CD4-positive, alpha-beta T cell (primary cell): ENCODE results near the gene CYP20A1. TPM values are rescaled to one million over a fixed set of nuclear protein-coding genes. Genes with fewer than 3 reads are reported as not detected.
A peak's percentile ranks its signal among the peaks of the same experiment; 100 is the strongest.

ENCODE experiments used
- ATAC-seq: fragments of 200-7000 bp; cut with Tn5 transposase; one replicate; pipeline ENCODE4 v1.10.0; 2022; ENCODE audit warnings: mild to moderate bottlenecking; ENCODE audit not compliant: poor library complexity
- CTCF ChIA-PET: fragments of 350-600 bp; sonication (Branson Sonifier 250); formaldehyde crosslinking; loops from one replicate; lab custom pipeline; 2021; ENCODE audit warnings: antibody characterized with exemption, inconsistent platforms; lab: Charles Lee
- POLR2A ChIA-PET: fragments of 350-600 bp; sonication (Branson Sonifier 250); formaldehyde crosslinking; loops from one replicate; lab custom pipeline; 2021; ENCODE audit warnings: antibody characterized with exemption, inconsistent platforms; lab: Charles Lee
- DNase-seq, 14 experiments: peaks; one replicate each; pipeline ENCODE4 v3.0.0-alpha.2; 2013 to 2020; ENCODE audit warnings: mixed read lengths in 2 of 14
- H3K27ac ChIP-seq, 2 donors: one replicate each; pipeline versions ENCODE4 v1.5.1 to v1.7.0; 2013; ENCODE audit warnings: low read length in 2 of 2, low read depth in 1 of 2, mild to moderate bottlenecking in 1 of 2
- H3K27me3 ChIP-seq, 2 experiments: 1 replicate in 1 of 2; 2 replicates in 1 of 2; pipeline versions ENCODE4 v1.6.1 to v1.7.0; 2013; ENCODE audit warnings: low read length in 2 of 2, control low read depth in 1 of 2, mild to moderate bottlenecking in 1 of 2, moderate library complexity in 1 of 2; ENCODE audit not compliant: insufficient read depth in 2 of 2, control insufficient read depth in 1 of 2
- H3K36me3 ChIP-seq: one replicate; pipeline ENCODE4 v1.6.1; 2013; ENCODE audit warnings: low read length, control low read depth; ENCODE audit not compliant: insufficient read depth
- H3K4me1 ChIP-seq: one replicate; pipeline ENCODE4 v1.6.1; 2013; ENCODE audit warnings: low read length, control low read depth; ENCODE audit not compliant: insufficient read depth
- H3K4me3 ChIP-seq: one replicate; pipeline ENCODE4 v1.5.1; 2013; ENCODE audit warnings: mild to moderate bottlenecking, low read length, moderate library complexity
- H3K9me3 ChIP-seq, 2 experiments: 1 replicate in 1 of 2; 2 replicates in 1 of 2; pipeline versions ENCODE4 v1.6.1 to v1.7.0; 2013; ENCODE audit warnings: low read length in 2 of 2, mild to moderate bottlenecking in 2 of 2, control low read depth in 1 of 2, moderate library complexity in 1 of 2; ENCODE audit not compliant: control insufficient read depth in 1 of 2, insufficient read depth in 1 of 2
- H3K27ac Mint-ChIP-seq: one replicate; pipeline ENCODE4 v1.8.0; 2020; ENCODE audit warnings: mixed read lengths
- H3K27me3 Mint-ChIP-seq: one replicate; pipeline ENCODE4 v1.8.0; 2021; ENCODE audit warnings: mixed read lengths
- H3K36me3 Mint-ChIP-seq: one replicate; pipeline ENCODE4 v1.8.0; 2021; ENCODE audit warnings: low read depth, mixed read lengths
- H3K4me1 Mint-ChIP-seq: one replicate; pipeline ENCODE4 v1.8.0; 2021; ENCODE audit warnings: low read depth, mixed read lengths
- H3K4me3 Mint-ChIP-seq: one replicate; pipeline ENCODE4 v1.8.0; 2020; ENCODE audit warnings: mild to moderate bottlenecking, mixed read lengths
- H3K9me3 Mint-ChIP-seq: one replicate; pipeline ENCODE4 v1.8.0; 2020; ENCODE audit warnings: mixed read lengths
- CTCF ChIP-seq: fragments of 200-600 bp; IDR thresholded peaks from one replicate; pipeline ENCODE4 v1.8.0; 2022; ENCODE audit warnings: antibody characterized with exemption, mild to moderate bottlenecking
- intact Hi-C, 2 experiments: fragments of 100-400 bp; cut with DNase I in 1 of 2; cut with micrococcal nuclease in 1 of 2; formaldehyde crosslinking; loops; one replicate each; pipeline versions ENCODE4 v1.15.1 to v1.9.0; 2023 to 2025; cut with DNase I, micrococcal nuclease
- total RNA-seq, 174 experiments: library from RNA in 2 of 174; stranded (reverse) in 2 of 174; gene quantifications; one replicate each; pipeline ENCODE4 v1.2.3 and lab custom pipeline; 2021 to 2026

Gene CYP20A1
- total RNA-seq, 2 experiments from 2014 or later: 21.9 to 22.6 TPM

DNA sequence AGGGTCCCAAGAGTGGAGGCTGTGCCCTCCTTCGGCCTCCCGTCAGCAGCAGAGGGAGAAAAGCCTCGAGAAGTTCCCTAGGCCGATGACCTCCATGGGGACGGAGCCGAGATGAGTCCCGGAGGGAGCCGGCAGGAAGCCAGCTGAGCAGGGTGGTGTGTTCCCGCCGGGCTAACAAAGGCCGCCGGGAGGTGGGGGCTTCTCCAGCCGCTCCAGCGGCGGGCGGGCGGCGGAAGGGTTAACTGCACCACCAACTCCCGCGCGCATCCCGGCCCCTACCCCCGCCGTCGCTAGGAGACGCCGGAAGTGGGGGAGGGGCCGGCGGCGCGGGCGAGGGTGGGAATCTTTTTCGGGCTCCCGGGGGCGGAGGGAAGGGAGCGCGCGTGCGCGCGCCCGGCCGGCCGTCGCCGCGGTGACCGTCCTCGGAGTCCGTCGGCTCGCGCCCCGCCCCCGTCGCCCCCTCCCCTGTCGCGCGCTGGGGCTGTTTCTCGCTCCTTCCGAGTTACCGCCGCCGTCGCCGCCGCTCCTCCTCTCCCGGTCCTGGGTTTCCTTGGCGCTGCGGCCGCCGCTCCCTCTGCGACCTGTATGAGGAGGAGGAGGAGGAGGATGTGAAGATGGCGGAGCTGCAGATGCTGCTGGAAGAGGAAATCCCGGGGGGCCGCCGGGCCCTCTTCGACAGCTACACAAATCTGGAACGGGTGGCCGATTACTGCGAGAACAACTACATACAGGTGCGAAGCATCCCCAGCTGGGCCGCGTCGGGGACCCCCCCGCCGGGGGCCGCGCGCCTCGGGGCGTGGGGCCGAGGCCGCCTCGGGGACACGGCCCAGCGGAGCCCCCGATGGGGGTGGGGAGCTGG, 89.3 kb downstream of the CYP20A1 start, which contains the start of gene ABI2:
Gene ABI2 (plus strand): TSS at position 494 of the 859 bp plus-strand sequence. CDS start 121 bp downstream, at position 615.
- H3K4me3 ChIP-seq: peak within 1 kb of the TSS; percentile 86

DNA sequence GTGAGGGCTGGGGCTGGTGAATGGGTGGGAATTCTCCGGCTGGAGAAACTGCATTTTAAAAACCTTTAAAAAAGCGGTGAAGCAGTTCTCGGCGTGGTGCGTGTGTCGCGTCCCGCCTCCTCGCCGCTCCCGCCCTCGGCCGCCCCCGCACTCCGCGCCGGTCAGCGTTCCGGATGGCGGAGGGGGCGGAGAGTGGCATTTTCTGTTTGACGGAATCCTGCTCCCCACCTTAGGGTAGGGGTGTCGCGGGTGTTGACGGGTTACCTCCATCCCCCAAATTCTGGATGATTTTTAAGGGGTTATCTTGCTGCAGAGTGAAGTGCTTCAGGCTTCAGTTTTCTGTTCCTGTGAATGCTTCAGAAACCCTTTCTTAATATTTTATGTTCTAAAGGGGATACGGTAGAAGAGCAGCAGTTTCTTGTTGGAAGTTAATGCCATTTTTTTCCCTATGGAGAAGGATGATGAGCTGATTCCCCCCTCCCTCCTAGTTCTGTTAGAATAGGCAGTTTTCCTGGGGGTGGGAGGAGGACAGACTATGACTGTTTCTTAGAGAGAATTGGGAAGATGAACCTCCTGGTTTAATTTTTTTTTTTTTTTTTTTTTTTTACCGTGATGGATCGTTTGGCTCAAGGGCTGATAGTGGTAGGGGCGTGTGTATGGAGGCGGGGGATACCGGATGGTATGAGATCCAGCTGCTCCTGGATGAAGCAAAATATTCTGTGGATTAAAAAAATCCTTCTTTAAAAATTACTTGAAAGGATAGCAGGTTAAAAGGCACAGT, 90.1 kb downstream of the CYP20A1 start:
- peaks cover 13% of the 10 kb centered on the region for H3K4me1 ChIP-seq
- ChIA-PET CTCF (interaction anchor here (0.5 to 0.7 kb wide), 2 partner anchors 17 to 429 kb away, joined by 3 read pairs; no protein-coding TSS in a partner anchor), POLR2A (interaction anchor here (1.7 kb wide), 1 partner anchor 90 kb away, joined by 12 read pairs; the partner anchor contains the start of gene CYP20A1)
- Mint-ChIP-seq H3K27me3 (no peaks in the 10 kb centered on the region), H3K4me3 (peak overlapping the region; percentile 89), H3K4me1 (peaks cover 32% of the 10 kb centered on the region), H3K27ac (peak overlapping the region; percentile 28), H3K36me3 (peaks cover 10% of the 10 kb centered on the region), H3K9me3 (no peaks in the 10 kb centered on the region)
- DNase-seq: peak in 11 of 14 experiments; percentile 1 to 53 (median 17)
- H3K9me3 ChIP-seq: no peaks in the 10 kb centered on the region
- intact Hi-C loops: loop anchor here in 1 of 2 experiments (5.0 kb wide), 1 partner anchor 92 kb away; the partner anchor contains the start of gene CYP20A1
- no peak for TF ChIP-seq CTCF
- no peaks in the 10 kb centered on the region for H3K36me3 ChIP-seq
- peak overlapping the region; percentile 86 for H3K4me3 ChIP-seq
- no peaks in the 10 kb centered on the region for H3K27me3 ChIP-seq
- peak; percentile 37 for ATAC-seq
- peak overlapping the region in 1 of 2 donors; percentile 25 for H3K27ac ChIP-seq

More for the DNA sequence above, 89.3 kb downstream of the CYP20A1 start, which contains the start of gene ABI2:
- POLR2A ChIA-PET: interaction anchor here (1.1 to 1.7 kb wide), 2 partner anchors 19 to 89 kb away, joined by 3 to 12 read pairs; partner anchors contain the start of gene CYP20A1
- Histone ChIP-seq H3K36me3 (no peaks in the 10 kb centered on the region), H3K27me3 (no peaks in the 10 kb centered on the region), H3K9me3 (no peaks in the 10 kb centered on the region), H3K4me1 (peaks cover 13% of the 10 kb centered on the region), H3K27ac (peak within 1 kb of the TSS; percentile 54 to 70)
- Mint-ChIP-seq H3K9me3 (no peaks in the 10 kb centered on the region), H3K36me3 (peaks cover 6% of the 10 kb centered on the region), H3K27me3 (no peaks in the 10 kb centered on the region), H3K4me3 (peak within 1 kb of the TSS; percentile 92), H3K4me1 (peaks cover 32% of the 10 kb centered on the region), H3K27ac (peak within 1 kb of the TSS; percentile 78)
- peak; percentile 68 for ATAC-seq
- CTCF ChIA-PET: interaction anchor here (0.7 kb wide), 1 partner anchor 16 kb away, joined by 3 read pairs; no protein-coding TSS in a partner anchor
- intact Hi-C loops: loop anchor here in 1 of 2 experiments (5.0 kb wide), 1 partner anchor 91 kb away; the partner anchor contains the start of gene CYP20A1
- DNase-seq: peak; percentile 15 to 79 (median 56)
- no peak for TF ChIP-seq CTCF

DNA sequence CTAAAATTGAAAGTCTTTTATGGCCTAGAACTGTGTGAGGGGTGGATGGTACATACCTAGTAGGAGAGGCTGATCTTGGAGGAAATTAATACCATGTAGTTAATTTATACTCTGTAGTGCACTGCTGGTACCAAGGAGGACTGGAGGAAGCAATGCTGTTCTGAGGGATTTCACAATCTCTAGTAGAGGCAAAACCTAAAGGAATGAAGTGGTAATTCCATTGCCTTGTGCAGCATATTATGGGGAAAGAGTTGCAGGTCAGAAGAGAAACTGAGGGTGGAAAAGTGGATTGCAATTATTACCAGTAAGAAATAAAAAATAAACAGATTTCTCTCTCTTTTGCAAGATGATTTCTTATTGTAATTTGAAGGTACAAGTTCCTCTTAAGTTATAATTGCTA, 91.6 kb downstream of the CYP20A1 start:
- ChIA-PET CTCF (interaction anchor here (0.9 kb wide), 1 partner anchor 12 kb away, joined by 3 read pairs; no protein-coding TSS in a partner anchor), POLR2A (no interaction called here)
- Mint-ChIP-seq H3K36me3 (peaks cover 14% of the 10 kb centered on the region), H3K27me3 (no peaks in the 10 kb centered on the region), H3K4me1 (peaks cover 32% of the 10 kb centered on the region), H3K4me3 (peak overlapping the region; percentile 89), H3K9me3 (no peaks in the 10 kb centered on the region), H3K27ac (no peak overlapping the region)
- no peak for TF ChIP-seq CTCF
- ATAC-seq (no peak), DNase-seq (no peak)
- no peak overlapping the region for H3K27ac ChIP-seq
- H3K36me3 ChIP-seq: peaks cover 3% of the 10 kb centered on the region
- intact Hi-C loops: no loop called here
- peaks cover 13% of the 10 kb centered on the region for H3K4me1 ChIP-seq
- H3K9me3 ChIP-seq: no peaks in the 10 kb centered on the region
- H3K4me3 ChIP-seq: no peak overlapping the region
- no peaks in the 10 kb centered on the region for H3K27me3 ChIP-seq
